BJ (cell line): ENCODE data around the gene PRRT1. TPM values are rescaled to one million over a fixed set of nuclear protein-coding genes. Genes with fewer than 3 reads are reported as not detected.

Experiments used
- CTCF ChIA-PET: fragments of 350-600 bp; formaldehyde crosslinking; extraction: SDS; loops from one replicate; lab custom pipeline; 2021; ENCODE audit warnings: antibody characterized with exemption, inconsistent platforms; lab: Yijun Ruan, JAX
- POLR2A ChIA-PET: fragments of 300-600 bp; sonication (Branson Sonifier 250); formaldehyde crosslinking; extraction: SDS; loops from one replicate; lab custom pipeline; 2021; ENCODE audit warnings: antibody characterized with exemption; lab: Charles Lee
- DNase-seq: peaks from one replicate; pipeline ENCODE4 v3.0.0-alpha.2; 2011; ENCODE audit warnings: low read depth
- H3K27me3 ChIP-seq: 2 replicates; pipeline ENCODE4 v1.6.0; 2011; ENCODE audit warnings: low read length; ENCODE audit not compliant: control insufficient read depth, insufficient read depth
- H3K36me3 ChIP-seq: 2 replicates; pipeline ENCODE4 v1.5.1; 2011; ENCODE audit warnings: low read length; ENCODE audit not compliant: control insufficient read depth, insufficient read depth
- H3K4me3 ChIP-seq: 2 replicates; pipeline ENCODE4 v1.5.1; 2011; ENCODE audit warnings: low read depth, mild to moderate bottlenecking, control low read depth, low read length
- polyA plus RNA-seq: library from polyadenylated mRNA; depleted of rRNA; stranded (reverse); fragments of >200 nt; gene quantifications from 2 replicates; pipeline ENCODE4 v1.2.3, GENCODE V29; 2011
- TF ChIP-seq, protein P1 (sequence below): IDR thresholded peaks from 2 replicates; pipeline ENCODE4 v1.5.1; 2011; ENCODE audit warnings: low read depth, mild to moderate bottlenecking, control low read depth, inconsistent platforms, low read length, moderate library complexity; ENCODE audit not compliant: insufficient read depth

The PRRT1 gene
- polyA plus RNA-seq, 1 experiment = 0.78 TPM

DNA sequence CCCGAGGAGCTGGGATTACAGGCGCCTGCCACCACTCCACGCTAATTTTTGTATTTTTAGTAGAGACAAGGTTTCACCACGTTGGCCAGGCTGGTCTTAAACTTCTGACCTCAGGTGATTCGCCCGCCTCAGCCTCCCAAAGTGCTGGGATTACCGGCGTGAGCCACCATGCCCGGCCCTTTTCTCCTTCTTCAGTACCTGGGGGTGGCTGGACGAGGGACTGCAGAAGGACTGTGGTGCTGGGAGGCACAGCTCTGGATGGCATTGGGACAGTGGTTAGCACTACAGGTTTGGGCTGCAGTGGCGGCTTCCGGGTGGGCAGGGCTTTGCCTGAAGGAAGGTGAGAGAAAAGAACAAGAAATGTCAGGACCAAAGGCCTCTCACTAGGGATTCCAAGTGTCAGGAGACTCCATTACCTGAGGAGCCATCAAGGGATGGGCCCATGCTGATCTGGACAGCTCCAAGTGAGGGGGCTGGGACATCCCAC, 31.1 kb downstream of the PRRT1 start:
- POLR2A ChIA-PET = no interaction called here
- DNase-seq = no peak
- TF ChIP-seq, protein P1, sequence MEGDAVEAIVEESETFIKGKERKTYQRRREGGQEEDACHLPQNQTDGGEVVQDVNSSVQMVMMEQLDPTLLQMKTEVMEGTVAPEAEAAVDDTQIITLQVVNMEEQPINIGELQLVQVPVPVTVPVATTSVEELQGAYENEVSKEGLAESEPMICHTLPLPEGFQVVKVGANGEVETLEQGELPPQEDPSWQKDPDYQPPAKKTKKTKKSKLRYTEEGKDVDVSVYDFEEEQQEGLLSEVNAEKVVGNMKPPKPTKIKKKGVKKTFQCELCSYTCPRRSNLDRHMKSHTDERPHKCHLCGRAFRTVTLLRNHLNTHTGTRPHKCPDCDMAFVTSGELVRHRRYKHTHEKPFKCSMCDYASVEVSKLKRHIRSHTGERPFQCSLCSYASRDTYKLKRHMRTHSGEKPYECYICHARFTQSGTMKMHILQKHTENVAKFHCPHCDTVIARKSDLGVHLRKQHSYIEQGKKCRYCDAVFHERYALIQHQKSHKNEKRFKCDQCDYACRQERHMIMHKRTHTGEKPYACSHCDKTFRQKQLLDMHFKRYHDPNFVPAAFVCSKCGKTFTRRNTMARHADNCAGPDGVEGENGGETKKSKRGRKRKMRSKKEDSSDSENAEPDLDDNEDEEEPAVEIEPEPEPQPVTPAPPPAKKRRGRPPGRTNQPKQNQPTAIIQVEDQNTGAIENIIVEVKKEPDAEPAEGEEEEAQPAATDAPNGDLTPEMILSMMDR = no peak
- Histone ChIP-seq H3K36me3 (peaks cover 27% of the 10 kb centered on the region), H3K4me3 (no peak overlapping the region), H3K27me3 (no peaks in the 10 kb centered on the region)
- CTCF ChIA-PET = interaction anchor here (1.1 to 5.2 kb wide), 4 partner anchors 8 to 135 kb away, joined by 3 to 51 read pairs (median 18); partner anchors contain the start of genes ATF6B and FKBPL

DNA sequence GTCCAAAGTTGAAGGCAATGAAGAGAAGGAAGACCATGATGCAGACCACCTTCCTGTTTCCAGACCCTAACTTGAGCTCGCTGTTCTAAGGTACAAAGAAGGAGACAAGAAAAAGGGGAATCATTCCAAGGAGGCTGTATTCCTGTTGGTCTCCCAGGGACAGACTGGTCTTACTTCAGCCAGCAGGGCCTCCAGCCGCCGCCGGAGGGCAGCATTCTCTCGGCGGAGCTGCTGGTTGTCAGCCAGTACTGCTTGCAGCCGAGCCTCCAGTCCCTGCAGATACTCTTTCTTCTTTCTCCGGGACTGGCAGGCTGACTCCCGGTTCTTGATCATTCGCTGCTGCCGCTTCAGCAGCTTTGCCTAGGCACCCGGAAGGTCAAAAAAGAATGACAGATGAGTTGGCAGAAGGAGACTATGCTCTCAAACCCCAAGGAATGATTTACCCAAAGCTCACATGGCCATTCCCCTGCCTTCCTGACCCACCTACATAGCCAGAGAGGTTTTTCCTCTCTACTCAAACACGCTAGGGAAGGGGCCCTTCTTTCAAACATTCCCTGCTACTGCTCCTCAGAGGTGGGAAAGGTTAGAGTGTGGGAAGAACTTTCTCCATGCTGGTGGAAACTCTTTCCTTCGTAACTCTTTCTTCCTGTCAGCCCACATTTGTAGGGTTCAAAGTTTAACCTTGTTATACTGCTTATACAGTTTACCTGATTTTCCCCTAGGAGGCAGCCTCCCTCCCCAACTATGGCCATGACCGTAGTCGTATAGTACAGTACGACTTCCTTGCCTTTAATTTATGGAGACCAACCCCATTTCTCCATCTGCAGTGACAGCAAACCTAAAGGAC, 32.7 kb downstream of the PRRT1 start:
- H3K27me3 ChIP-seq = no peaks in the 10 kb centered on the region
- no peak overlapping the region for H3K4me3 ChIP-seq
- CTCF ChIA-PET = interaction anchor here (0.6 to 5.2 kb wide), 30 partner anchors 8 to 251 kb away, joined by 3 to 51 read pairs (median 5); partner anchors contain the start of genes AGPAT1, ATF6B, EGFL8 and FKBPL
- DNase-seq = no peak
- POLR2A ChIA-PET = no interaction called here
- H3K36me3 ChIP-seq = peaks cover 27% of the 10 kb centered on the region
- TF ChIP-seq, protein P1 = peak; percentile 96

DNA sequence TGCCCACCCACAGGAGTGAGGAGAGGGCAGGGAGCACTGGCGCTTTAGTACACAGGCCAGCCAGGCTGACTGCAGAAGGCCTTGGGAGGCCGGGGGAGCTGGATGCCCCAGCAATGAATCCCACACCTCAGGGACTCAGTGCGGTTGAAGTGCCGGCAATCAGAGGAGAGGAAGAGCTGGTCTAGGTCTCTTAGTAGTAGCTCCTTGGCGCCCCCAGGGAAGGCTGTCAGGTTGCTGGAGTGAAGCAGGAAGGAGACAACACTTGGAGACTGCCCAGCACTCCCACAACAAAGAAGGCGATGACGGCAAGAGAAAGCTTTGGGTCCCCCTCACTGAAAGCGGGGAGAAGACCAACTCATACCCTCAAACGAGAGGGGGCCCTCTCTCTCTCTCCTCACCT, 34.3 kb downstream of the PRRT1 start:
- Histone ChIP-seq H3K27me3 (no peaks in the 10 kb centered on the region), H3K36me3 (peaks cover 27% of the 10 kb centered on the region), H3K4me3 (no peak overlapping the region)
- POLR2A ChIA-PET = no interaction called here
- CTCF ChIA-PET = interaction anchor here (0.6 to 5.2 kb wide), 17 partner anchors 9 to 751 kb away, joined by 3 to 51 read pairs (median 4); partner anchors contain the start of genes AGPAT1, ATF6B, FKBPL and PBX2
- no peak for DNase-seq
- TF ChIP-seq, protein P1 = no peak

DNA sequence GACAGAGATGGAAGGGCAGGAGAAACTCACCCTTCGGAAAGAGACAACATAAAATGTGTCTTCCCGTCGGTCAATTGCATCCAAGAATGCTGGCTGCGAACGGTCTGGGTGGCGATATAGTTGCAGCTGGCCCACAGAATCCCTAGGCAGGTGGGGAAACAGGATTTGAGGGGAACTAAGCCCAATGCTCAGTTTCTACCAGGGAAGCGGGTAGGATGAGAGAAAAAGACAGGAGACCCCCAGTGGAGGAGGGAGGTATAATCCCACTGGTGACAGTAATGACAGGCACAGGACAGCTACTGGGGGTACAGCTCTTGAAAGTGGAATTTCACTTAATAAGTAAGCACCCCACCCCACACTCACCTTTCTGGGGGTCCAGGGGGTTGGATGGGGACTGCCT, 35.1 kb downstream of the PRRT1 start:
- POLR2A ChIA-PET = no interaction called here

More for the DNA sequence above, 35.1 kb downstream of the PRRT1 start:
- Histone ChIP-seq H3K36me3 (peaks cover 22% of the 10 kb centered on the region), H3K27me3 (no peaks in the 10 kb centered on the region), H3K4me3 (no peak overlapping the region)
- no peak for DNase-seq
- CTCF ChIA-PET = interaction anchor here (0.8 to 5.2 kb wide), 9 partner anchors 8 to 79 kb away, joined by 3 to 51 read pairs (median 7); partner anchors contain the start of genes AGPAT1, ATF6B, FKBPL and PRRT1
- TF ChIP-seq, protein P1 = peak; percentile 52
